Measurements from ENCODE around the gene NDST1.

The NDST1 gene

DNA sequence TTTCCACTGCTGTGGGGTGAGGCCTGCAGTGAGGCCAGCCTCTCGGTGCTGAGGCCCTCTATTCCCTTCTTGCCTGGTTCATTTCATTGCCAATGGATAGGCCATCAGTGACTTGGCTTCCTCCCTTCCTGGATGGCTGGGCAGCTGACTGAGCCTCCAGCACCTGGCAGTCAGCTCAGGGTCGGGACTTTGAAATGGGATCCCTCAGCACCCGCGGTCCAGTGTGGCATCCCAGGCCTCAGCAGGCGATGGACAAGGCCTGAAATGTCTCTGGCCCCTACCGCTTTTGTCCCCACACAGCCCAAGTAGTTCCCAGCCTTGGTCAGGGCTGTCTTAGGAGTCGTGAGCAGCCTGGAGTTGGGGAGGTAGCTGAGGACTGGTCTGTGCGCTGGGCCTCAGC, 17.2 kb downstream of the NDST1 start:
- DNase-seq, result no peak

DNA sequence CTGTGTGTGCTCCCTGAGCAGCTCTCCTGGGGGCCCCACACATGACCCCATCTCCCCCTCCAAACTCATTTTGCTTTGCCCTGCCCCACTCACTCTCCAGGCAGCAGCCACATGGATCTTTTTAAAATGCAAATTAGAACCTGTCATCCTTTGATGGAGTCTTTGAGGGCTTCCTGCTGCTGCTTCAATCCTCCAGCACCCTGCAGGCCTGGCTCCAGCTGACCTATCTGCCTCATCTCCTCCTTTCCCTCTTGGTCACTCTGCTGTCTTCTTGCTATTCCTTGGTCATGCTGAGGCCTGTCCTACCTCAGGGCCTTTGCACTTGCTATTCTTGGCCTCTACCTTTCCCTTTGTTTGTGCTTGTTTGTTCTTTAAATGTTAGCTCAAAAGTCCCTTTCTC, 17.9 kb downstream of the NDST1 start:
- no peak for DNase-seq

DNA sequence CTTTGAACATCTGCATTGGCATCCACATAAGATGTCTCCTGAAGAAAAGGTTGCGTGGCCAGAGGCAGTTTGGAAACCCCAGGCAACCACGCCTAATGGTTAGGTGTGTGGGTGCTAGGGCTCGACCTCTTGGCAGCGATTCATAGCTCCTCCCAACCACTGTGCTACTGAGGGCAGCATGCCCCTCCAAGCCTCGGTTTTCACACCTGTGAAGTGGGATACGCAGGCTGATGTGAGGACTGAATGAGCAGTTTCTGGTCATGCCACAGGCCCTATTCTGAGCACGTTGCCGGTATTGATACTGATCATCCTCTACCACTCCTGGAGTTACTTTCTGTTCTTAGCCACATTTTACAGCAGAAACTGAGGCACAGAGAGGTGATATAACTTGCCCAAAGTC, 19.1 kb downstream of the NDST1 start:
- no peak for DNase-seq

GRCh38 chr5:150527808-150528207, 19.9 kb downstream of the NDST1 start:
- no peak for DNase-seq

DNA sequence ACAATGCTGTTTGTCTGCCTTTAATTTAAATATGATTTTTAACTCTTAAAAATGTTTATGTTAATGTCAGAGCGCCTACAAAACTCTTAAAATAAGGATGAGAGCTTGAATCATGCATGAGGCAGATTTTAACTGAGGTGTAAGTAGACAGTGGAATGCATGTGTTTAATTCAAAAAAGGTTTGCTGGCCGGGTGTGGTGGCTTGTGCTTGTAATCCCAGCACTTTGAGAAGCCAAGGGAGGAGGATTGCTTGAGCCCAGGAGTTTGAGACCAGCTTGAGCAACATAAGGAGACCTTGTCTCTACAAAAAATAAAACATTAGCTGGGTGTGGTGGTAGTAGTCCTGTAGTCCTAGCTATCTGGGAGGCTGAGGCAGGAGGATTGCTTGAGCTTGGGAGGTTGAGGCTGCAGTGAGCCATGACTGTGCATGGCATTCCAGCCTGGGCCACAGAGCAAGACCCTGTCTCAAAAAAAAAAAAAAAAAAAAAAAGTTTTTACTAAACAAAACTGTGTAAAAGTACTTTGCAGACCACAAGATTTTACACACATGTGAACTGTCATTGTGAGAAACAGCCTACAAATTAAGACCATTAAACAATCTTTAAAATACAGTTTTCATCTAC, 21.1 kb downstream of the NDST1 start:
- no peak for DNase-seq

- no peak for DNase-seq
Observed at GRCh38 chr5:150529555-150529954, 21.6 kb downstream of the NDST1 start.

GRCh38 chr5:150530423-150530822, 22.5 kb downstream of the NDST1 start:
- DNase-seq, result no peak

- DNase-seq, result no peak
Observed at GRCh38 chr5:150530951-150531588, 23.1 kb downstream of the NDST1 start.

- DNase-seq, result no peak
Observed at GRCh38 chr5:150531686-150532085, 23.8 kb downstream of the NDST1 start.

- DNase-seq, result no peak
Observed at GRCh38 chr5:150532151-150532550, 24.2 kb downstream of the NDST1 start.

DNA sequence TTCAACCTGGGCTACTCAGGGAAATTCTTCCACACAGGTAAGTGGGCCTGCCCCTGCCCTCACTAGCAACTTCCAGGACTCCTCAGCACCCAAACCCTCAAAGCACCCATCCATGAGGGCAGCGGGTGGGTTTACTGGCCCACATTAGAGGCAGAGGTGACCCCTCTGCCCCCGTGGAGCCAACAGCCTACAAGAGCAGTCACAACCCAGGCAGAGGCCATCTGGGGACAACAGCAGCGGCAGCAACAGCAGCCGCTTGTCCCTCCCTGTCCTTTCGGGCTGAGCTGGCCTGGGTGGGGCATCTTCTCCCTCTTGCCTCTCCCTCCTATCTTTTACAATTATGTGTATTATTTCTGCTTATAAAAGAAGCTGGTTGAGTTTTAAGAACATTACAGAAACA, 25.1 kb downstream of the NDST1 start:
- no peak for DNase-seq

GRCh38 chr5:150534811-150535210, 26.9 kb downstream of the NDST1 start:
- DNase-seq, result no peak

DNA sequence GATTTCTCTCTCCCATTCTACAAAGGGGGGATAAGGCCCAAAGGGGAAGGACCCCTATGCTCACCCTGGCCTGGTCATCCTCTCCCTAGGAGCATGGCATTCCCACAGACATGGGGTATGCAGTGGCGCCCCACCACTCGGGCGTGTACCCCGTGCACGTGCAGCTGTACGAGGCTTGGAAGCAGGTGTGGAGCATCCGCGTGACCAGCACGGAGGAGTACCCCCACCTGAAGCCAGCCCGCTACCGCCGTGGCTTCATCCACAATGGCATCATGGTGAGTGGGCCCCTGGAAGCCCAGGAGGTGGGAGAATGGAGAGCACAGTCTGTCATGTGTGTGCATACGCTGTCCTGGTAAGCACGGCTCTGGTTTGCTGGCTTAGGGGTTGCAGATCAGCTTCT, 27.7 kb downstream of the NDST1 start:
- DNase-seq, result no peak

- DNase-seq, result no peak
Observed at GRCh38 chr5:150538007-150538917, 30.3 kb downstream of the NDST1 start.

GRCh38 chr5:150539206-150539605, 31.3 kb downstream of the NDST1 start:
- no peak for DNase-seq

GRCh38 chr5:150540042-150540441, 32.1 kb downstream of the NDST1 start:
- no peak for DNase-seq

DNA sequence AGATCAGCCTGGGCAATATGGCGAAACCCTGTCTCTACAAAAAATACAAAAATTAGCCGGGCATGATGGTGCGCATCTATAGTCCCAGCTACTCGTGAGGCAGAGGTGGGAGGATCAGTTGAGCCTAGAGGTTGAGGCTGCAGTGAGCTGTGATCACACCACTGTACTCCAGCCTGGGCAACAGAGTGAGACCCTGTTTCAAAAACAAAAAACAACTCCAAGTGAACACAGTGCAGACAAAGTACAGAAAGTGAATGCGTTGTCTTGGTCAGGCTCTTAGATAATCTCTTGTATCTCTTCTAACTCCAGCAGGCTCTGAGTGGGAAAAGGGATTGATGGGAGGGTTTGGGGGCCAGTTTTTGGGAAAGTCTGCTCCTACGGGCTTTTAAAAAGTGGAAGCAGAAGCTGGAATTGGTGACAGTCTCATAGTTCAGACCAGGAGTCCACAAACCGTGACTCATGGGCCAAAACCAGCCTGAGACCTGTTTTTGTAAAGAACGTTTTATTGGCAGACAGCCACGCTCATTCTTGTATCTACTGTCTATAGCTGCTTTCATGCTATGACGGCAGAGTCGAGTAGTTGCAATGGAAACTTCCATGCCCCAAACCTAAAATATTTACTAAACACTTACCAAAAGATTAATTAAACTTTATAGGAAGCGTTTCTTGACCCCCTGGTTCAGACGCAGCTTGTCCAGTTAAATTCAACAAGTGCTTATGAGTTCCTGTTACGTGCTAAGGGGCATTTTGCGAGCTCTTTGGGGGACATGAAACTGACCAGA, 32.9 kb downstream of the NDST1 start:
- no peak for DNase-seq

- no peak for DNase-seq
Observed at GRCh38 chr5:150541397-150541675, 33.4 kb downstream of the NDST1 start.

- no peak for DNase-seq
Observed at GRCh38 chr5:150541895-150542294, 34.0 kb downstream of the NDST1 start.

GRCh38 chr5:150542933-150543445, 35.1 kb downstream of the NDST1 start:
- no peak for DNase-seq

GRCh38 chr5:150544611-150545219, 36.8 kb downstream of the NDST1 start:
- peak; percentile 28 for DNase-seq

DNA sequence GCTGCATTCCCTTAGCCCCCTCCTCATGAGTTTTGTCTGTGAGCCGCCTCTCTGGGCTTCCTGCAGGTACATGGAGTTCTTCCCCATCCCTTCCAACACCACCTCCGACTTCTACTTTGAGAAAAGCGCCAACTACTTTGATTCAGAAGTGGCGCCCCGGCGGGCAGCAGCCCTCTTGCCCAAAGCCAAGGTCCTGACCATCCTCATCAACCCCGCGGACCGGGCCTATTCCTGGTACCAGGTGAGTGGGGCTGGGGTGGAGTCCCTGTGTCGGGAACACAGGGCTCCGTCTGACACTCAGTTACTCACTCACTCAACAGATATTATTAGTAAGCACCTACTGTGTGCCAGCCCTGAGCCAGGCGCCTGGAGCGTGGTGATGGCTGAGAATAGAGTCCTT, 37.3 kb downstream of the NDST1 start:
- no peak for DNase-seq

DNA sequence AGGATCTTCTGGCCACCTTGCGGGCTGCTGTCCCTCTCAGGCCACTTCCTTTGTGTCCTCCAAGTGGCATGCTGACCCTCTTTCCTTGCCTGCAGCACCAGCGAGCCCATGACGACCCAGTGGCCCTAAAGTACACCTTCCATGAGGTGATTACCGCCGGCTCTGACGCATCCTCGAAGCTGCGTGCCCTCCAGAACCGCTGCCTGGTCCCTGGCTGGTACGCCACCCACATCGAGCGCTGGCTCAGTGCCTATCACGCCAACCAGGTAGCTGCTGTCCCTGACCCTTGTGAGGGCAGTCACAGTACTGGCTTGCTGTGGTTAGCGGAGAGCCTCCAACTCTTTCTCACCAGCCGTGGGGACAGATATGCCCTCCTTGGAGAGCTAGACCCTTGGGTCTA, 40.2 kb downstream of the NDST1 start:
- no peak for DNase-seq

All from activated CD4-positive, alpha-beta T cell treated with anti-CD3 and anti-CD28 coated beads for 1 hour (primary cell).